Neuronal stem cell (in vitro differentiated cells): Measurements from ENCODE around the gene XKR7.

Experiments used
- DNase-seq: peaks from one replicate; pipeline ENCODE4 v3.0.0-alpha.2; 2013; ENCODE audit warnings: low spot score
- H2AFZ ChIP-seq: one replicate; pipeline ENCODE4 v1.6.1; 2013; ENCODE audit warnings: mild to moderate bottlenecking, low read length, inconsistent platforms
- H2AK5ac ChIP-seq: 2 replicates; pipeline ENCODE4 v1.6.1; 2013; ENCODE audit warnings: low read depth, mild to moderate bottlenecking, inconsistent platforms, low read length, moderate library complexity, mixed read lengths
- H2BK120ac ChIP-seq: 2 replicates; pipeline ENCODE4 v1.6.1; 2013; ENCODE audit warnings: low read depth, mild to moderate bottlenecking, inconsistent platforms, low read length, moderate library complexity, mixed read lengths
- H2BK12ac ChIP-seq: one replicate; pipeline ENCODE4 v1.6.1; 2013; ENCODE audit warnings: low read length, inconsistent platforms
- H2BK15ac ChIP-seq: 2 replicates; pipeline ENCODE4 v1.6.1; 2013; ENCODE audit warnings: mild to moderate bottlenecking, low read length, inconsistent platforms, mixed read lengths
- H2BK5ac ChIP-seq: one replicate; pipeline ENCODE4 v1.6.1; 2013; ENCODE audit warnings: inconsistent platforms, mild to moderate bottlenecking, low read length, moderate library complexity
- H3K14ac ChIP-seq: one replicate; pipeline ENCODE4 v1.6.1; 2013; ENCODE audit warnings: low read length, inconsistent platforms
- H3K18ac ChIP-seq: 2 replicates; pipeline ENCODE4 v1.6.1; 2013; ENCODE audit warnings: low read length, inconsistent platforms
- H3K23ac ChIP-seq: 2 replicates; pipeline ENCODE4 v1.6.1; 2013; ENCODE audit warnings: low read depth, mild to moderate bottlenecking, mixed read lengths, low read length, inconsistent platforms; ENCODE audit not compliant: poor library complexity
- H3K27ac ChIP-seq: replicated peaks from 3 replicates; pipeline ENCODE4 v1.5.1; 2013; ENCODE audit warnings: low read length, inconsistent platforms
- H3K27me3 ChIP-seq, 3 experiments: 2 replicates each; pipeline ENCODE4 v1.6.1; 2013; ENCODE audit warnings: low read length in 3 of 3, mild to moderate bottlenecking in 2 of 3, inconsistent platforms in 1 of 3, low read depth in 1 of 3, mixed read lengths in 1 of 3, moderate library complexity in 1 of 3; ENCODE audit not compliant: control insufficient read depth in 3 of 3, insufficient read depth in 3 of 3
- H3K36me3 ChIP-seq, 2 donors: replicated peaks in 1 of 2; 2 replicates each; pipeline ENCODE4 v1.6.1; 2013; ENCODE audit warnings: low read length in 2 of 2; ENCODE audit not compliant: control insufficient read depth in 2 of 2, insufficient read depth in 2 of 2
- H3K4ac ChIP-seq: 2 replicates; pipeline ENCODE4 v1.6.1; 2013; ENCODE audit warnings: inconsistent platforms, mild to moderate bottlenecking, low read length, moderate library complexity
- H3K4me1 ChIP-seq, 2 donors: 1 replicate in 1 of 2; 2 replicates in 1 of 2; pipeline ENCODE4 v1.6.1; 2013; ENCODE audit warnings: low read length in 2 of 2, low read depth in 1 of 2; ENCODE audit not compliant: control insufficient read depth in 2 of 2, insufficient read depth in 1 of 2
- H3K4me2 ChIP-seq: one replicate; pipeline ENCODE4 v1.6.1; 2013; ENCODE audit warnings: mild to moderate bottlenecking, low read length, inconsistent platforms; ENCODE audit not compliant: insufficient read depth, poor library complexity, severe bottlenecking
- H3K4me3 ChIP-seq, 2 donors: 2 replicates each; pipeline ENCODE4 v1.5.1; 2013; ENCODE audit warnings: low read length in 2 of 2, mild to moderate bottlenecking in 2 of 2, inconsistent platforms in 1 of 2, moderate library complexity in 1 of 2
- H3K79me1 ChIP-seq: one replicate; pipeline ENCODE4 v1.6.1; 2013; ENCODE audit warnings: low read depth, mild to moderate bottlenecking, inconsistent platforms, low read length, moderate library complexity
- H3K9ac ChIP-seq: one replicate; pipeline ENCODE4 v1.6.1; 2013; ENCODE audit warnings: mild to moderate bottlenecking, low read depth, low read length, inconsistent platforms; ENCODE audit not compliant: poor library complexity
- H3K9me3 ChIP-seq, 2 donors: replicated peaks in 1 of 2; 2 replicates each; pipeline versions ENCODE3 to v1.6.1; 2013; ENCODE audit warnings: low read length in 2 of 2, mild to moderate bottlenecking in 2 of 2, inconsistent platforms in 1 of 2, low read depth in 1 of 2, mixed read lengths in 1 of 2, moderate library complexity in 1 of 2; ENCODE audit not compliant: control insufficient read depth in 2 of 2, insufficient read depth in 1 of 2
- H4K8ac ChIP-seq: one replicate; pipeline ENCODE4 v1.6.1; 2013; ENCODE audit warnings: low read depth, mild to moderate bottlenecking, inconsistent platforms, low read length, moderate library complexity
- H4K91ac ChIP-seq: one replicate; pipeline ENCODE4 v1.6.1; 2013; ENCODE audit warnings: low read length, low read depth, mild to moderate bottlenecking, inconsistent platforms; ENCODE audit not compliant: poor library complexity
- WGBS, 2 donors: extraction: QIAGEN DNeasy Blood & Tissue Kit; methylation state at CpG; one replicate each; pipeline ENCODE4 v1.1.7; 2013; ENCODE audit warnings: missing lambda C conversion rate in 2 of 2, mixed read lengths in 1 of 2; ENCODE audit not compliant: insufficient read length in 2 of 2, insufficient replicate concordance in 1 of 2; ENCODE audit errors: extremely low coverage in 2 of 2; 5-methylcytosine and 5-hydroxymethylcytosine counted together

Gene XKR7

GRCh38 chr20:32027643-32028042 is 59.7 kb downstream of the XKR7 start:
- Histone ChIP-seq H3K14ac (no peak overlapping the region), H3K9me3 (no peaks in the 10 kb centered on the region), H3K36me3 (no peaks in the 10 kb centered on the region), H3K4me2 (no peak overlapping the region), H3K4ac (no peak overlapping the region), H3K27me3 (peaks cover 0 to 42% (median 6%) of the 10 kb centered on the region in 3 experiments), H2BK120ac (no peak overlapping the region), H2AK5ac (no peak overlapping the region), H2BK5ac (no peak overlapping the region), H3K79me1 (no peaks in the 10 kb centered on the region), H2BK15ac (no peak overlapping the region), H3K23ac (no peak overlapping the region), H4K91ac (no peak overlapping the region), H3K18ac (no peak overlapping the region), H3K27ac (no peak overlapping the region), H3K4me1 (peaks cover 0 to 5% of the 10 kb centered on the region in 2 donors), H3K9ac (no peak overlapping the region), H4K8ac (no peak overlapping the region), H2AFZ (no peak overlapping the region), H3K4me3 (no peak overlapping the region), H2BK12ac (no peak overlapping the region)
- no peak for DNase-seq
- WGBS, 2 donors = no CpG with 5 or more reads among the region's 3 CpGs

GRCh38 chr20:32028647-32029372 is 60.9 kb downstream of the XKR7 start:
- Histone ChIP-seq H3K4me2 (no peak overlapping the region), H3K4ac (no peak overlapping the region), H3K18ac (peak overlapping the region; percentile 23), H2AFZ (peak overlapping the region; percentile 79), H3K79me1 (no peaks in the 10 kb centered on the region), H3K27me3 (peaks cover 0 to 46% (median 6%) of the 10 kb centered on the region in 3 experiments), H2BK120ac (no peak overlapping the region), H4K91ac (no peak overlapping the region), H3K4me3 (peak overlapping the region in 1 of 2 donors; percentile 31), H3K14ac (no peak overlapping the region), H2BK5ac (no peak overlapping the region), H2BK12ac (peak overlapping the region; percentile 2), H4K8ac (no peak overlapping the region), H3K23ac (peak overlapping the region; percentile 6), H2BK15ac (no peak overlapping the region), H3K9ac (no peak overlapping the region), H3K36me3 (no peaks in the 10 kb centered on the region), H3K27ac (no peak overlapping the region), H2AK5ac (no peak overlapping the region), H3K9me3 (no peaks in the 10 kb centered on the region), H3K4me1 (peaks cover 0 to 5% of the 10 kb centered on the region in 2 donors)
- WGBS, 2 donors = no CpG with 5 or more reads among the region's 12 CpGs
- DNase-seq = no peak

GRCh38 chr20:32029561-32029960 is 61.6 kb downstream of the XKR7 start:
- Histone ChIP-seq H3K79me1 (no peaks in the 10 kb centered on the region), H2BK5ac (no peak overlapping the region), H2AK5ac (peak overlapping the region; percentile 32), H3K9me3 (no peaks in the 10 kb centered on the region), H4K91ac (no peak overlapping the region), H3K4ac (no peak overlapping the region), H3K4me1 (peaks cover 0 to 4% of the 10 kb centered on the region in 2 donors), H3K27me3 (peaks cover 0 to 53% (median 6%) of the 10 kb centered on the region in 3 experiments), H2BK120ac (no peak overlapping the region), H3K27ac (no peak overlapping the region), H2BK15ac (no peak overlapping the region), H3K36me3 (no peaks in the 10 kb centered on the region), H3K4me3 (no peak overlapping the region), H2BK12ac (no peak overlapping the region), H3K18ac (peak overlapping the region; percentile 21), H4K8ac (no peak overlapping the region), H3K4me2 (no peak overlapping the region), H3K9ac (no peak overlapping the region), H3K14ac (no peak overlapping the region), H2AFZ (no peak overlapping the region), H3K23ac (no peak overlapping the region)
- no CpG with 5 or more reads among the region's 11 CpGs for WGBS, 2 donors
- no peak for DNase-seq

GRCh38 chr20:32031007-32031958 is 63.3 kb downstream of the XKR7 start:
- no peaks in the 10 kb centered on the region for H3K36me3 ChIP-seq
- H4K91ac ChIP-seq = no peak overlapping the region
- H3K4me2 ChIP-seq = peak overlapping the region; percentile 58
- H3K27me3 ChIP-seq = peaks cover 0 to 63% (median 8%) of the 10 kb centered on the region in 3 experiments
- H3K79me1 ChIP-seq = no peaks in the 10 kb centered on the region
- H3K18ac ChIP-seq = peak overlapping the region; percentile 90
- peak overlapping the region in 1 of 2 donors; percentile 25 for H3K4me3 ChIP-seq
- H2BK12ac ChIP-seq = no peak overlapping the region
- peak overlapping the region; percentile 1 for H2BK15ac ChIP-seq
- DNase-seq = peak; percentile 84
- H3K9me3 ChIP-seq = no peaks in the 10 kb centered on the region
- no peak overlapping the region for H2BK120ac ChIP-seq
- H3K4ac ChIP-seq = no peak overlapping the region
- H2BK5ac ChIP-seq = no peak overlapping the region
- no peak overlapping the region for H4K8ac ChIP-seq
- WGBS, 2 donors = no CpG with 5 or more reads among the region's 59 CpGs
- H3K23ac ChIP-seq = peak overlapping the region; percentile 4
- no peak overlapping the region for H3K27ac ChIP-seq
- H3K9ac ChIP-seq = peak overlapping the region; percentile 37
- peak overlapping the region; percentile 76 for H2AFZ ChIP-seq
- H3K4me1 ChIP-seq = peaks cover 0 to 4% of the 10 kb centered on the region in 2 donors
- peak overlapping the region; percentile 42 for H3K14ac ChIP-seq
- H2AK5ac ChIP-seq = peak overlapping the region; percentile 2
